ENCODE measurements around the gene MAFB.
A peak's percentile ranks its signal among the peaks of the same experiment; 100 is the strongest.
"Not testable (repeated sequence)": the region's sequence is repeated elsewhere in the genome, so short reads cannot be mapped to it uniquely, and the experiment has no call there.

MAFB gene

GRCh38 chr20:40689100-40689942 lies at the start of gene MAFB:
Gene MAFB (minus strand): TSS chr20:40689236. CDS start chr20:40688850, 386 bp downstream.
- DNase-seq (ENCODE audit: low spot score), result peak; percentile 93

DNA sequence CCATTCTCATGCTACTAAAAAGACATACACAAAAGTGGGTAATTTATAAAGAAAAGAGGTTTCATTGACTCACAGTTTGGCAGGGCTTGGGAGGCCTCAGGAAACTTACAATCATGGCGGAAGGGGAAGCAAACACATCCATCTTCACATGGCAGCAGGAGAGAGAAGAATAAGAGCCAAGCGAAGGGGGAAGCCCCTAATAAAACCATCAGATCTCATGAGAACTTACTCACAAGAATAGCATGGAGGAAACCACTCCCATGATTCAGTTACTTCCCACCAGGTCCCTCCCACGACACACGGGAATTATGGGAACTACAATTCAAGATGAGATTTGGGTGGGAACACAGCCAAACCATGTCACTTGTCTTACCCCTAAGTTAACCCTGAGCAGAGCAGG lies 47.4 kb upstream of the MAFB start:
- not testable (repeated sequence) for DNase-seq (ENCODE audit: low spot score)

DNA sequence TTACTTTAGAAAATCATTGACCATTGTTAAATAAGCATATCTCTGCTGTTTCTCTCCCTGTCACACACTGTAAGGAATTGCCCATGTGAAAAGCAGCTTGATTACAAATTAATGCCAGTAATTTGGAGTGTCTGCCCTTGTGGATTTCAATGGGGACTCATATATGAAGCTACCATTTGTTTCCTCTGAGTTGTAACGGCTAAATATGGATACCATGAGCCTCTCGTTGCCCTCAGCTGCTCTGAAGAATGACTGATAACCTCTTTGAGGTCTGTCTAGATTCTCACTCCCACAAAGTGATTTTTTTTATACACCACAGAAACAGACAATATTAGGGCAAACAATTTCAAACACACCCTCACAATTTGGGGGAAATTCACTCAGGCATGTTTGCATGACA lies 40.0 kb upstream of the MAFB start:
- no peak for DNase-seq (ENCODE audit: low spot score)

- DNase-seq (ENCODE audit: low spot score), result no peak
These were observed 39.4 kb upstream of the MAFB start for GRCh38 chr20:40728470-40728869.

DNA sequence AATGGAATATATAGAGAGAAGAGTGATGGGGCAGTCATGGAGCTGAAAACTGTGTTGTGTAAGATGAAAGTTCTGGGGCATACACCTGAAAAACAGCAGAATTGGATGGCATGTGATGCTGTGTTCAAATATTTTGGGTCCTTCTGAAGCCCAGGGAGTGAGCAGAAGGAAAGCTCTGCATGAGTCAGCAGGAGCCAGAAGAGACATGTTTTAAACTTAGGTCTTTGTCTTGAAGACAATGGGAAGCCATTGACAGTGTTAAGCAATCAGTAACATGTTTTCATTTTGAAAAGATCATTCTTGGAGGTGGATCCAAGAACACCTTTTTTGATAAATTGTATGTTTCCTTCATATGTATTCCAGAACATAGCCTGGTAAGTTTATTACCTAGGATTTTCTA lies 38.9 kb upstream of the MAFB start:
- no peak for DNase-seq (ENCODE audit: low spot score)

GRCh38 chr20:40726776-40727175 lies 37.7 kb upstream of the MAFB start:
- no peak for DNase-seq (ENCODE audit: low spot score)

DNA sequence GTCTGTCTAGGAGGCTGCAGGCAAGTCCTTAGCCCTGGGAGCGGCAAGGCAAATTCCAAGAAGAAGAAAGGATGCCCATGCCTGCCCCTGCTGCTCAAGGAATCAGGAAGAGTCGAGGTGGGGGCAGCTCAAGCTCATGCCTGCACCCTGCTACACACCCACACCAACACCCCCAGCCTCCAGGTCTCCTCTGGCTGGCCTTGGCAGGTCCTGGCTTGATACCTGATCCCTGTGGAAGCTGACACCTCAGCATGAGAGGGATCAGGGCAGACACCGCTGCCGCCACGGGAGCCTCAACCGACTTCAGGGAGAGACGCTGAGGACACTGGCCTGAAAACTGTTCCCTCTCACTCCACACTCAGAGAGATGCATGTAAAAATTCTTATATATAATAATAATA lies 35.5 kb upstream of the MAFB start:
- no peak for DNase-seq (ENCODE audit: low spot score)

DNA sequence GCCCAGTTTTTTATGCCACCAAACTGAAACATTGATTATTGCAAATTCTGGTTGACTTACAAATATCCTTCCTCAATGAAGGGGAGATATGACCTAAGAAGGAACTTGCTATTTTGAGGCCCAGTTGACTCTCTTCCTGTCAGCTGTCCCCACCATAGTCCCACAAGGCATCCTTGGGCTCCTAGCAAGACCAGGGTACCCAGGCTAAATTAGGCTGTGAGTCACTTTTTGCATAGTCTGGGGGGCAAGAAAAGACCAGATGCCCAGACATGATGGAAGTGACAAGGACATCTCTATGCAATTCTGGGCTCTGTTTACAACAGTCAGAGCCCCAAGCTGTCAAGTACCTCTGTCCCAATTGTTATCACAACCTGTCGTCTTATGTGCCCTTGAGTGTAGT lies 31.8 kb upstream of the MAFB start:
- DNase-seq (ENCODE audit: low spot score), result no peak

DNA sequence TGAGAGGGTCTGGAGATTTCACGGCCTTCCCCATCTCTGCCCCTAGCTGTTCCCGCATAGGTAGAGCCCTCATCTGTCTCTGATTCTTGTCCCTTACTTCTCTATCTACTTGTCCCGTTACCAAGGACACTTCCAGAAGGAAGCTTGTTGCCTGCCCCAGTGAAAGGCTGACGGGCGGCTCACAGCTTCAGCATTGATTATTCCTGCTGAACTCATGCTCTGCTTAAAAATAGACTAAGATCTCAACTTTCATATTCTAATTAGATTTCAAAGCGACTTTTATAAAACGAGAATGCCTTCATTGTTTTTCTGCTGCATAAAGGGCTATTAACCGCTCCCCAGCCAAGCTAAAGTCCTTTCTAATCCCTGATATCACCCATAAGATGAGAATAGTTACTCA lies 31.1 kb upstream of the MAFB start:
- DNase-seq (ENCODE audit: low spot score), result no peak

GRCh38 chr20:40718982-40719729 lies 30.1 kb upstream of the MAFB start:
- DNase-seq (ENCODE audit: low spot score), result no peak

DNA sequence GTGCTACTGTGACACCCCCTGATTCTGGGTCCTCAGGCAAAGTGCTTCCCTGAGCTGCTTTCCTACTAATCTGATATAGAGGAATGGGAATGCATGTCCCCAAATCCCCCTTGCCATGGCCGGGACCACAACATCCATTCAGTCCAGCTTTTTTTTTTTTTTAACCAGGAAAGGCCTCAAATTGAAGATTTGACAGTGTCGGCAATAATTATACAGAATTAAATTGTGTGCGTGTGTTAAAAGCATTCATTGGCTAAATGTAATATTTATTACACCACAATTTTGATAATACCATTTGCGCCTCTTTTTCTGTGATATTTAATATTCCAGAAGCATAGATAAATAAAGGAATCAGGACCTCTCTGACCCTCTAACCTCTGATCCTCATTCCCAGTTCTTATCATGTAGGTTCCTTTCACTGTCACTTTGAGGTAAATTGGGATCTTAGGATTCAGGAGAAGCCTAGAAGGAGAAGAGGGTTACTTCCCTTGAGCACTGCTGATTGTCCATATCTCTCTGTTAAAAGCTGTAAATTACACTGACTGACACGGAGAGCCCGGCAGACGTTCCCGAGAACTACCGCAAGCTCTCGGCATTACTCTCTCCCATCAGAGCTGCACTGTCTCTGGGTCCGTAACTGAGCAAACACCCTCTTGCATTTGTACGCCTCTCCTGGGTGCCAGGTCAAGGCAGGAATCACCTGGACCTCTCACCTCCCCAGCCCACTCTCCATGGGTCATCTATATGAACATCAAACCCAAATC lies 29.4 kb upstream of the MAFB start:
- no peak for DNase-seq (ENCODE audit: low spot score)

DNA sequence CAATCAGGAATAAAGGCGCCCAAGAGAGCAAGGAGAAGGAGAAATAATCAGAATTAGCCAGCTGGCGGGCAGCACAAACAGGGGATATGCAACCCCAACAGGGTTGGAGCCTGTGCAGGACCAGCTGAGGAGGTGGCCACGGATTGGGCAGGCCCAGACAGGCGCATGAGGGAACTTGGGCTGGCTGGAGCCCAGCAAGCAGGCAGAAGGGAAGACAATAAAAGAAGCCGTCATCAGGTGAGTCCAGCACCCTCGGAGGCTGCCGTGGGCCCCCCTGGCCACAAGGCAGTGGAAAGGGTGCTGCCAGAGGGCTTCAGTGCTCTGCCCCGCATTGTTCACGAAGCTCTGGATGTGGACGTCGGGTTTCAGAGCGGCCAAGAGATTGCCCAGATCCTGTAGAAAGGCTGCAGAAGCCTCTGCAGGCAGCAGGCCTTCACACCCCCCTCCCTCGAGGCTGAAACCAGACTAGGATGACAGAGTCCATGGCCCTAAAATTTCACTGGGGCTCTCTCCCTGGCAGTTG lies 28.4 kb upstream of the MAFB start:
- DNase-seq (ENCODE audit: low spot score), result no peak

DNA sequence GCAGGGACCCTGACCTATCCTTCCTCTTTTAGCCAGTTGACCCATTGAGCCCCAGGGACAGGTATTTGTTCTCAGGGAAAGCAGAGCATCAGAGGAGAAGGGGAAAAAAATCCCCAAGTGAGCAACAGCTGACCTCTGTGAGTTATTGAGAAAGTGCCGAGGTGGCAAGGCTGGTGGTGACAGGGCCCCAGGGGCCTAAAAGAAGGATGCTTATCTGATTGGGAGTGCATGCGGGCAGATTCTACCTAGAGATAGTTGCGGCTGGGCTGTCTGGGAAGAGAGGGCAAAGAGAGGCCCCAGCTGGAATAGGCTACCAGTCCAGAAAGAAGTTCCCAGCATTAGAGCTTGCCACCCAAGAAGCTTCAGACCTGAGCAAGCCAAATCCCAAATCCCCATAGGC lies 26.5 kb upstream of the MAFB start:
- no peak for DNase-seq (ENCODE audit: low spot score)

DNA sequence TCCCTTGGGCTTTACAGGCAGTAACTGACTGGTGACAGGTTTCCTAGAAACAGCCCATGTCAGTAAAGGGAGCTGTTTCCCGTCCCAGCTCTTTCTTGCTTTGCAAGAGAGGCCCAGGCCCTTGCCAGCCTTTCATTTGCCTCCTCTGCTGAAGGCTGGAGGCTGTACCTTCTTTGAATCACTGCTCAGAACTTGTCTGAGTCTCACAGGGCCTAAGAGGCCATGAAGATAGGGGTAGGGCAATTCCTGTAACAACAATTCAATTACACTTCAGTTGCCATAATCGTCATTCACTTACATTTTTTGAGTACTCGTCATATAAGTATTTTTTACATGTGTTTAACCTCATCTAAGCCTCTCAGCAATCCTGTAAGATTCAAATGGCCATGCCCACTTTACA lies 25.9 kb upstream of the MAFB start:
- DNase-seq (ENCODE audit: low spot score), result no peak

DNA sequence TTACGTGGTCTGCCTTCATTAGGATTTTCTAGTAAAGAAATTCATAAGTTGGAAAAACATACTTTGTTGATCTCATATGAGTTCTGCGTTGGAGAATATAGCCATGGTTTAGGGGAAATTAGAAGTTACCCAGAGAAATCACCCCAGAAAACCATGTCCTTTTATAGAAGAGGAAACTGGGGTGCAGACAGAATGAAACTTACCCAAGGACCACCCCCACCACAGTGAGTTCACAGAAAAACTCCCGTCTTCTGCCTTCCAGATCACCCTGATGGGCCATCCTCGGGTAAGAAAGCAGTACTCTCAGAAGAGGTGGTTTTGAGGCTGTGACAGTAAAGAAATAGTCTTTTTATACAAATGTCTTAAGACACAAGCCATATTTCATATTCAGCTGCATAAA lies 25.1 kb upstream of the MAFB start:
- no peak for DNase-seq (ENCODE audit: low spot score)

DNA sequence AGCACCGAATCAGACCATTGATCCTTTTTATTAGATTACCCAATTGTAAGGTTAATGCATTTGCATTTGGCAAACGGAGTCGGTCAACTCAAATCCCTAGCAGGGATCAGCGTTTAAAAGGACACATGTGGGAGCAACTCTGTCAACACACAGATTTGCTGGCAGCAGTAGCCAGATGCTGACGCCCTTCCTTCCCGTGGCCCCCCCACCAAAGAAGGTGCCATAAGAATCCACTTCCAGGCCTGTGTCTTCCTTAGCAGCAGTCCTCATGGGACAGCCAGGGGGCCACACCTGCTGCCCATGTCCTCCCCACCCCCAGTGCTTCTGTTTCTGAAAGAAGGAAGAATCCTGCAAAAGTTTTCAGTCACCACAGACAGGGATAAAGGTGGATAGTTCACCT lies 24.5 kb upstream of the MAFB start:
- no peak for DNase-seq (ENCODE audit: low spot score)

DNA sequence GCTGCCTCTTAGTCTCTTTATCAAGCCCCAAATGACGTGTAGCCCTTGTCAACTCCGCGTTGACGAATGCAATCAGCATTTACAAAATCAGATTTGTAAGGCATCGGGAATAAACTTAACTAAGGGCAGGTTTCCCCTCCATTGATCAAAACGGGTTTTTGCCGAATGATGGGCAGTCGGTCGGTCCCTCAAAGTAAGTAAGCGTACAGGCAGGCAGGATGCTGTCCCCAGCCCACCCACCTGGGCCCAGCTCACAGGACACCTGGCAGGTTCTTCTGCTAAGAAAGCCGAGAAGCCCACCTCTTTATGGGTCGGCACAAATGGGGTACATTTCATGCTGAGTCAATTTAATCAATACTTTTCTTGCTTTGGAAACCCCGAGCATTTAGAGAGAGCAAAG lies 22.0 kb upstream of the MAFB start:
- DNase-seq (ENCODE audit: low spot score), result no peak

DNA sequence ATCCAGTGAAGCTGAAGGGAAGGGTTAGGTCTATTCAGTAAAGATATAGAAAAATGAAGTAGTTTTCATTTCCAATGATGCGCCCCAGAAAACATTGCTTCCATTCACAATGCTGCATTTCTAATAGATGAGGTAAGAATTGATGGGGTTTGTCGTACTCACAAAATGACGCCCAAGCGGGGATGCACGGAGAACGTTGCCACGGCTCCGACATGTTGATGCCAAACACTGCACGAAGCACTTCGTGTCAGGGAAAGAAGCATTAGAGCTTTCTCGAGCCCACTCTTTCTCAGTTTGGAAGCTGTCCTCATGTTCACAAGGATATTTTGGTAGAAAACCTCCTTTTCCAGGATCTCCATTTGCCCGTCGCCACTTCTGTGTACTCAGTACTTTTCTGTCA lies 21.6 kb upstream of the MAFB start:
- no peak for DNase-seq (ENCODE audit: low spot score)

- DNase-seq (ENCODE audit: low spot score), result peak; percentile 76
These were observed 18.0 kb upstream of the MAFB start for GRCh38 chr20:40706977-40707582.

DNA sequence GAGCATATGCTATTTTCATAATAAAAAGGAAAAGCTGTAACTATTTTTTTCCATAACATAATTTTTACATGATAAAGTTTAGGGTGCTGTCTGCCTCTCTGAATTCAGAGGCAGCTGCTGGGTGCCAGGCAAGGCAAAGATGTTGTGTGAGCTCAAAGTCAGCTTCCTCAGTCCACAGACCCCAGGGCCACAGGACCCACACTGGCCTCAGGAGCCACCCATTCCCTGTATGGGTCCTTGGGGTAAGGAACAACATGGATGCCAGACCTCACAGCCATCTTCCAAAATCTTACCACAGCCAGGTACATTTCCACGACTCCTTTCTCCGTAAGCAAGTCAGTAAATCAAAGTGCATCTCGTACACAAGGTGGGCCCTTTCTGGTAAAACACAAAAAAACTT lies 16.4 kb upstream of the MAFB start:
- no peak for DNase-seq (ENCODE audit: low spot score)

- no peak for DNase-seq (ENCODE audit: low spot score)
These were observed 15.8 kb upstream of the MAFB start for GRCh38 chr20:40704828-40705227.

- no peak for DNase-seq (ENCODE audit: low spot score)
These were observed 15.0 kb upstream of the MAFB start for GRCh38 chr20:40703975-40704530.

All from SW480 (cell line).